ENCODE results near the gene LHFPL2.

DNA sequence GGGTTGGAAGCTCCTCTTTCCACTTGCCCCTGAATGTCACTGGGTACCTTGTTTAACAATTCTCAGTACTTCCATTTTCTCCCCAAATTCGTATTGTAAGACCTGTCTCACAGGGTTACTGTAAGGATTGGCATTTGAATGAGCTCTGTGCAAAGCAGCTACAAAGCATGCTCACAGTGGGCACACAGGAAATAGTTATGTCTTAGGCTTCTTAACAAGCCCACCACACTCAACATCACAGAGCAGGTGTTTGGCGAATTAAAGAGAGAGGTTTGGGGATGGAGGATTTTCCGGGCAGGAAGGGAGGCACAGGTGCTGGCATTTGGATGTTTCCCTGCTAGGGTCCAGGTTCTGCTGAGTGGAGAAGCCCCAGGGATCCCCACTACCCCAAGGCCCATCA, 17.0 kb upstream of the LHFPL2 start:
- TF ChIP-seq, protein P1, sequence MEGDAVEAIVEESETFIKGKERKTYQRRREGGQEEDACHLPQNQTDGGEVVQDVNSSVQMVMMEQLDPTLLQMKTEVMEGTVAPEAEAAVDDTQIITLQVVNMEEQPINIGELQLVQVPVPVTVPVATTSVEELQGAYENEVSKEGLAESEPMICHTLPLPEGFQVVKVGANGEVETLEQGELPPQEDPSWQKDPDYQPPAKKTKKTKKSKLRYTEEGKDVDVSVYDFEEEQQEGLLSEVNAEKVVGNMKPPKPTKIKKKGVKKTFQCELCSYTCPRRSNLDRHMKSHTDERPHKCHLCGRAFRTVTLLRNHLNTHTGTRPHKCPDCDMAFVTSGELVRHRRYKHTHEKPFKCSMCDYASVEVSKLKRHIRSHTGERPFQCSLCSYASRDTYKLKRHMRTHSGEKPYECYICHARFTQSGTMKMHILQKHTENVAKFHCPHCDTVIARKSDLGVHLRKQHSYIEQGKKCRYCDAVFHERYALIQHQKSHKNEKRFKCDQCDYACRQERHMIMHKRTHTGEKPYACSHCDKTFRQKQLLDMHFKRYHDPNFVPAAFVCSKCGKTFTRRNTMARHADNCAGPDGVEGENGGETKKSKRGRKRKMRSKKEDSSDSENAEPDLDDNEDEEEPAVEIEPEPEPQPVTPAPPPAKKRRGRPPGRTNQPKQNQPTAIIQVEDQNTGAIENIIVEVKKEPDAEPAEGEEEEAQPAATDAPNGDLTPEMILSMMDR (IDR thresholded peaks at IDR 0.05), result no peak
- no peak for TF ChIP-seq POLR2A (IDR thresholded peaks at IDR 0.05)
